OCI-LY3 (cell line): ENCODE results near the gene EPHA1.
"Not testable (repeated sequence)": the region's sequence is repeated elsewhere in the genome, so short reads cannot be mapped to it uniquely, and the experiment has no call there.

Experiments used
- H2AFZ ChIP-seq: fragments of 200-600, 300-600 bp; shearing (Covaris generic); 2 replicates; pipeline ENCODE4 v1.6.0; 2014; ENCODE audit warnings: antibody characterized with exemption, low read depth, low read length
- H3K27ac ChIP-seq: fragments of 200-600, 300-600 bp; sonication (generic); 2 replicates; pipeline ENCODE4 v1.5.1; 2014; ENCODE audit warnings: mild to moderate bottlenecking, low read length, moderate library complexity, mixed read lengths
- H3K27me3 ChIP-seq: fragments of 200-600, 300-600 bp; sonication (generic); 2 replicates; pipeline ENCODE4 v1.6.1; 2014; ENCODE audit warnings: low read depth, low read length, mixed read lengths
- H3K36me3 ChIP-seq: fragments of 200-600, 300-600 bp; sonication (generic); replicated peaks from 2 replicates; pipeline ENCODE3; 2014; ENCODE audit warnings: low read depth, low read length, mixed read lengths
- H3K4me1 ChIP-seq: fragments of 300-600, 200-600 bp; sonication (generic); 2 replicates; pipeline ENCODE4 v1.6.1; 2014; ENCODE audit warnings: low read length, mixed read lengths
- H3K4me2 ChIP-seq: fragments of 200-600, 300-600 bp; sonication (generic); 2 replicates; pipeline ENCODE4 v1.6.1; 2014; ENCODE audit warnings: low read length, mixed read lengths
- H3K4me3 ChIP-seq: fragments of 300-600, 200-600 bp; sonication (generic); 2 replicates; pipeline ENCODE4 v1.5.1; 2014; ENCODE audit warnings: antibody characterized with exemption, mild to moderate bottlenecking, low read length, moderate library complexity
- H3K79me2 ChIP-seq: fragments of 300-600, 200-600 bp; shearing (Covaris generic); 2 replicates; pipeline ENCODE4 v1.6.1; 2014; ENCODE audit warnings: mild to moderate bottlenecking, low read length, mixed read lengths
- H3K9ac ChIP-seq: fragments of 300-600, 200-600 bp; shearing (Covaris generic); 2 replicates; pipeline ENCODE4 v1.6.0; 2014; ENCODE audit warnings: mild to moderate bottlenecking, low read length, moderate library complexity
- H3K9me3 ChIP-seq: fragments of 200-600, 300-600 bp; shearing (Covaris generic); 2 replicates; pipeline ENCODE4 v1.6.1; 2014; ENCODE audit warnings: low read length, mixed read lengths; ENCODE audit not compliant: insufficient read depth
- H4K20me1 ChIP-seq: fragments of 200-600, 300-600 bp; sonication (generic); 2 replicates; pipeline ENCODE4 v1.6.1; 2016; ENCODE audit warnings: low read length, mixed read lengths; ENCODE audit not compliant: insufficient read depth
- EZH2phosphoT487 ChIP-seq: fragments of 200-600 bp; shearing (Covaris generic); IDR thresholded peaks from 2 replicates; pipeline ENCODE4 v1.6.1; 2018; ENCODE audit warnings: antibody characterized with exemption, mixed run types, low read depth
- TF ChIP-seq, protein P1 (sequence below): fragments of 200-600, 300-600 bp; sonication (generic); IDR thresholded peaks from 2 replicates; pipeline ENCODE4 v1.5.1; 2014; ENCODE audit warnings: antibody characterized with exemption, low read length, low read depth

Gene EPHA1

DNA sequence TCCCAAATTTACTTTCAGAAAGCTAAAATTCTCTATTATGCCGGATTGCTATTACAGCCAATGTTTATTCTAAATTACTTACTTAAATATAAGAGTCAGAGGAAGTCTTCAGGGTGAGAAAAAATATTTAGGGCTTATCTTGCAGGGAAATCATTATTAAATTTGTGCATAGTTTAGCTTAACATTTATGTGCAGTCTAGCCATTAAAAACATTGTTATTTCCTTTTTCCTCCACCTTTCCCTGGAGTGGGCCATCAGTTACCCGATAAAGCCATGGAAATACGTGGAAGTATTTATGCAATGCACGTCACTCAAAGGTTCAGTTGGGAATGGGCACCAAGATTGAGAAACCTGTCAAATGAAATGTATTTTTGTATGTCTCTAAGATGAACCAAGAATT, 25.1 kb upstream of the EPHA1 start:
- H3K27ac ChIP-seq = no peak overlapping the region
- H3K4me3 ChIP-seq = no peak overlapping the region
- peaks cover 42% of the 10 kb centered on the region for H3K27me3 ChIP-seq
- H3K4me2 ChIP-seq = no peak overlapping the region
- no peaks in the 10 kb centered on the region for H3K79me2 ChIP-seq
- no peak overlapping the region for H3K9ac ChIP-seq
- H4K20me1 ChIP-seq = no peaks in the 10 kb centered on the region
- H3K9me3 ChIP-seq = no peaks in the 10 kb centered on the region
- peaks cover 19% of the 10 kb centered on the region for H3K4me1 ChIP-seq
- no peak overlapping the region for H2AFZ ChIP-seq
- TF ChIP-seq EZH2phosphoT487 = no peak
- TF ChIP-seq, protein P1, sequence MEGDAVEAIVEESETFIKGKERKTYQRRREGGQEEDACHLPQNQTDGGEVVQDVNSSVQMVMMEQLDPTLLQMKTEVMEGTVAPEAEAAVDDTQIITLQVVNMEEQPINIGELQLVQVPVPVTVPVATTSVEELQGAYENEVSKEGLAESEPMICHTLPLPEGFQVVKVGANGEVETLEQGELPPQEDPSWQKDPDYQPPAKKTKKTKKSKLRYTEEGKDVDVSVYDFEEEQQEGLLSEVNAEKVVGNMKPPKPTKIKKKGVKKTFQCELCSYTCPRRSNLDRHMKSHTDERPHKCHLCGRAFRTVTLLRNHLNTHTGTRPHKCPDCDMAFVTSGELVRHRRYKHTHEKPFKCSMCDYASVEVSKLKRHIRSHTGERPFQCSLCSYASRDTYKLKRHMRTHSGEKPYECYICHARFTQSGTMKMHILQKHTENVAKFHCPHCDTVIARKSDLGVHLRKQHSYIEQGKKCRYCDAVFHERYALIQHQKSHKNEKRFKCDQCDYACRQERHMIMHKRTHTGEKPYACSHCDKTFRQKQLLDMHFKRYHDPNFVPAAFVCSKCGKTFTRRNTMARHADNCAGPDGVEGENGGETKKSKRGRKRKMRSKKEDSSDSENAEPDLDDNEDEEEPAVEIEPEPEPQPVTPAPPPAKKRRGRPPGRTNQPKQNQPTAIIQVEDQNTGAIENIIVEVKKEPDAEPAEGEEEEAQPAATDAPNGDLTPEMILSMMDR = no peak
- no peaks in the 10 kb centered on the region for H3K36me3 ChIP-seq

DNA sequence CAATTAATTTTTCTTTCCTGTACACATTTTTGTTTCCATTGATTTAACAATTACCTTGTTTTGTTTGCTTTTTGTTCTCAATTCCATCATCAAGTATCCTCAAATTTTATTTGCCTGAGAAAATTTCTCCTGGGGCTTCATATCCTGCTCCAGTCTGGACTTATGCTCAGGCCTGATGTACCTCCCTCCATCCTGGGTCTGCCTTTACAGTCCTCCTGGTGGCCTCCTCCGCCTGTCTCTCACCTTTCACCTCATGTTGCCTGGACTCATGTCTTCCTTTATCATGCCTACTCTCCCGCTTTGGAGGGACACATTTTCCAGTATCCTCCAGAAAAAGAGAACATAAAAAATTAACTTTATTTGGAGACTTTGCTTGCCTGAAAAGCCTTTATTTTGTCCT, 22.5 kb upstream of the EPHA1 start:
- no peak for TF ChIP-seq EZH2phosphoT487
- TF ChIP-seq, protein P1 = no peak
- Histone ChIP-seq H4K20me1 (no peaks in the 10 kb centered on the region), H3K4me3 (no peak overlapping the region), H3K9me3 (no peaks in the 10 kb centered on the region), H3K9ac (no peak overlapping the region), H3K27me3 (peaks cover 42% of the 10 kb centered on the region), H3K4me2 (no peak overlapping the region), H2AFZ (no peak overlapping the region), H3K36me3 (no peaks in the 10 kb centered on the region), H3K27ac (no peak overlapping the region), H3K79me2 (no peaks in the 10 kb centered on the region), H3K4me1 (peaks cover 2% of the 10 kb centered on the region)

DNA sequence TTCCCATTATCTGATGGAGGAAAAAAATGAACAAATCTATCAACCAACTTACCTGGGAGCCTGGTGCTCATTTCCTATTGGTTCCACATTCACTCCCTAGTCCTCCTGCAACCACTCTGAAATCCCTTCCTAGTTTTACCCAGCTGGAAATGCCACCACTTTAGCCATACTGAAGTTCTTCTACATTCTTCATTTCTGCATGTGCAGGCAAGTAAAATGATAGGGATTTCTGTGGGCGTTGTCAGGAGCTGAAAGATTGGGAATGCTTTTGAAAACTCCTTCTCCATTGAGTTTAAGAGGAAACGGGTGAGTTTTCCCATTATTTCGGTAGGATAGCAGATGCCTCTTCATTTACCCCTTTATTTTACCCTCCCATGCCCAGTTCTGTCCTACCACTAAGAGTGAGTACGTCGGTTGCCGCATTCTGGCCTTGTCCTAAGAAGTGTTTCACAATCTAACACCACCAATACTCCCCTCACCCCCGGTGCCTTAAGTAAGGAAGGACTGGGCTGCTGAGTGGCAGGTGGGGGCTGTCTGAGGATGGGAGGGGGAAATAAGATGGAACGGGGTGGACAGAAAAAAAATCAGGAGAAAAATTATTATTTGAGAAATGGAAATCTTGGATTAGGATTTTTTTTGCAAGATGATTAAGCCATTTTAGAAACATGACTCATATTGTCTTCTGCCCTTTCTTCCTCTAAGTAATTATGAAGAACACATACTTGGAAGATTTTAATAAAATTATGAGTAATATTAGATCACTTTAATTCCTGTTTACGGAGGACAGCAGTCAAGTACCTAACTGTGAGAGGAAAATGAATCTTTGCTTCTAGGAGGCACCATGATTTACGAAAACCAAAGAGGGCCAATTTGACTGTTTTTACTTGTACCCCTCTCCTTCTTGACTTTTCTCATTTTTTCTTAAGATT, 21.4 kb upstream of the EPHA1 start:
- Histone ChIP-seq H3K79me2 (no peaks in the 10 kb centered on the region), H2AFZ (no peak overlapping the region), H3K4me1 (no peaks in the 10 kb centered on the region), H3K36me3 (no peaks in the 10 kb centered on the region), H4K20me1 (no peaks in the 10 kb centered on the region), H3K4me2 (no peak overlapping the region), H3K4me3 (no peak overlapping the region), H3K9me3 (no peaks in the 10 kb centered on the region), H3K9ac (no peak overlapping the region), H3K27me3 (peaks cover 42% of the 10 kb centered on the region), H3K27ac (no peak overlapping the region)
- TF ChIP-seq, protein P1 = no peak
- no peak for TF ChIP-seq EZH2phosphoT487

DNA sequence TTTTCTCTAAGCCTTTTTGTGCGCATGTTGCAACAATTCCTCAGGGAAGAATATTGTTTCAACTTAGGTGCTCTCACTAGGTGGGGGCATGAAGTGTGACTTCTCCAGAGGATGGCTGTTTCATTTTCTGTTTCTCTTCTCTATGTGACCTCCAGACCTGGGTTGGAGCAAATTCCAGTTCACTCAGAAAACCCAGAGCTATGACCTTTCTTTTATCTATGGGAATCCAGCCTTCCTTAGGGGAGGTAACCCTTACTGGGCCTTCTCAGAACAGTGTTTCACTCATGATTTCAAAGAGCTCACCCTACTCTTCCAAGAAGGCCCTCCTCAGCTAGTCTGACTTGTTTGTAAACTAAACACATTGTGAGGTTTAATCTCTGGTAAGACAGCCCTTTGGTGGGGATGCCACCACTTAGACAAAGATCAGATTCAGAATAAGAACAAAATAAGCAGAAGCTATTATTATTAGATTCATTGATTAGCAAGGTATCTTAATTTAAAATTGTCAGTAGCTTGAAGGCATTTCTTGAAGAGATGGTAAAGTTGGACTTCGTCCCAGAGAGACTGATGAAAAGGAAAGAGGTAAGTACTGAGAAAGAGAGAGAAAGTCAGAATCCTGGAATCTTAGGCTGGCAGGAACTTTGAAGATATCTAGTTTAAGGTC, 18.0 kb upstream of the EPHA1 start:
- Histone ChIP-seq H2AFZ (no peak overlapping the region), H3K79me2 (no peaks in the 10 kb centered on the region), H3K27me3 (peaks cover 17% of the 10 kb centered on the region), H3K9me3 (no peaks in the 10 kb centered on the region), H3K9ac (no peak overlapping the region), H3K27ac (no peak overlapping the region), H3K4me1 (no peaks in the 10 kb centered on the region), H4K20me1 (no peaks in the 10 kb centered on the region), H3K36me3 (no peaks in the 10 kb centered on the region), H3K4me2 (no peak overlapping the region), H3K4me3 (no peak overlapping the region)
- no peak for TF ChIP-seq EZH2phosphoT487
- TF ChIP-seq, protein P1 = no peak

DNA sequence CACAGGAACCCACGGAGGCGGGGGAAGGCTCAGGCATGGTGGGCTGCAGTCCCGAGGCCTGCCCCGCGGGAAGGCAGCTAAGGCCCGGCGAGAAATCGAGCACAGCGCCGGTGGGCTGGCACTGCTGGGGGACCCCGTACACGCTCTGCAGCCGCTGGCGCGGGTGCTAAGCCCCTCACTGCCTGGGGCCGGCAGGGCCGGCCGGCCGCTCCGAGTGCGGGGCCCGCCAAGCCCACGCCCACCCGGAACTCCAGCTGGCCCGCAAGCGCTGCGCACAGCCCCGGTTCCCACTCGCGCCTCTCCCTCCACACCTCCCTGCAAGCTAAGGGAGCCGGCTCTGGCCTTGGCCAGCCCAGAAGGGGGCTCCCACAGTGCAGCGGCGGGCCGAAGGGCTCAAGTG, 15.8 kb upstream of the EPHA1 start:
- H3K4me2 ChIP-seq, H3K9me3 ChIP-seq, H3K79me2 ChIP-seq, H3K4me3 ChIP-seq, H3K4me1 ChIP-seq, H3K36me3 ChIP-seq, H3K27ac ChIP-seq, H2AFZ ChIP-seq, H4K20me1 ChIP-seq, H3K9ac ChIP-seq: not testable (repeated sequence)
- peaks cover 13% of the 10 kb centered on the region for H3K27me3 ChIP-seq
